CD4-positive, alpha-beta T cell (primary cell): Measurements from ENCODE around the gene MGAT5. TPM values are rescaled to one million over a fixed set of nuclear protein-coding genes. Genes with fewer than 3 reads are reported as not detected.

Experiments used
- ATAC-seq: fragments of 200-7000 bp; cut with Tn5 transposase; one replicate; pipeline ENCODE4 v1.10.0; 2022; ENCODE audit warnings: mild to moderate bottlenecking; ENCODE audit not compliant: poor library complexity
- CTCF ChIA-PET: fragments of 350-600 bp; sonication (Branson Sonifier 250); formaldehyde crosslinking; loops from one replicate; lab custom pipeline; 2021; ENCODE audit warnings: antibody characterized with exemption, inconsistent platforms; lab: Charles Lee
- POLR2A ChIA-PET: fragments of 350-600 bp; sonication (Branson Sonifier 250); formaldehyde crosslinking; loops from one replicate; lab custom pipeline; 2021; ENCODE audit warnings: antibody characterized with exemption, inconsistent platforms; lab: Charles Lee
- DNase-seq, 14 experiments: peaks; one replicate each; pipeline ENCODE4 v3.0.0-alpha.2; 2013 to 2020; ENCODE audit warnings: mixed read lengths in 2 of 14
- H3K27ac ChIP-seq, 2 donors: one replicate each; pipeline versions ENCODE4 v1.5.1 to v1.7.0; 2013; ENCODE audit warnings: low read length in 2 of 2, low read depth in 1 of 2, mild to moderate bottlenecking in 1 of 2
- H3K27me3 ChIP-seq, 2 experiments: 1 replicate in 1 of 2; 2 replicates in 1 of 2; pipeline versions ENCODE4 v1.6.1 to v1.7.0; 2013; ENCODE audit warnings: low read length in 2 of 2, control low read depth in 1 of 2, mild to moderate bottlenecking in 1 of 2, moderate library complexity in 1 of 2; ENCODE audit not compliant: insufficient read depth in 2 of 2, control insufficient read depth in 1 of 2
- H3K36me3 ChIP-seq: one replicate; pipeline ENCODE4 v1.6.1; 2013; ENCODE audit warnings: low read length, control low read depth; ENCODE audit not compliant: insufficient read depth
- H3K4me1 ChIP-seq: one replicate; pipeline ENCODE4 v1.6.1; 2013; ENCODE audit warnings: low read length, control low read depth; ENCODE audit not compliant: insufficient read depth
- H3K4me3 ChIP-seq: one replicate; pipeline ENCODE4 v1.5.1; 2013; ENCODE audit warnings: mild to moderate bottlenecking, low read length, moderate library complexity
- H3K9me3 ChIP-seq, 2 experiments: 1 replicate in 1 of 2; 2 replicates in 1 of 2; pipeline versions ENCODE4 v1.6.1 to v1.7.0; 2013; ENCODE audit warnings: low read length in 2 of 2, mild to moderate bottlenecking in 2 of 2, control low read depth in 1 of 2, moderate library complexity in 1 of 2; ENCODE audit not compliant: control insufficient read depth in 1 of 2, insufficient read depth in 1 of 2
- H3K27ac Mint-ChIP-seq: one replicate; pipeline ENCODE4 v1.8.0; 2020; ENCODE audit warnings: mixed read lengths
- H3K27me3 Mint-ChIP-seq: one replicate; pipeline ENCODE4 v1.8.0; 2021; ENCODE audit warnings: mixed read lengths
- H3K36me3 Mint-ChIP-seq: one replicate; pipeline ENCODE4 v1.8.0; 2021; ENCODE audit warnings: low read depth, mixed read lengths
- H3K4me1 Mint-ChIP-seq: one replicate; pipeline ENCODE4 v1.8.0; 2021; ENCODE audit warnings: low read depth, mixed read lengths
- H3K4me3 Mint-ChIP-seq: one replicate; pipeline ENCODE4 v1.8.0; 2020; ENCODE audit warnings: mild to moderate bottlenecking, mixed read lengths
- H3K9me3 Mint-ChIP-seq: one replicate; pipeline ENCODE4 v1.8.0; 2020; ENCODE audit warnings: mixed read lengths
- intact Hi-C, 2 experiments: fragments of 100-400 bp; cut with DNase I in 1 of 2; cut with micrococcal nuclease in 1 of 2; formaldehyde crosslinking; loops; one replicate each; pipeline versions ENCODE4 v1.15.1 to v1.9.0; 2023 to 2025; cut with DNase I, micrococcal nuclease
- total RNA-seq, 174 experiments: library from RNA in 2 of 174; stranded (reverse) in 2 of 174; gene quantifications; one replicate each; pipeline ENCODE4 v1.2.3 and lab custom pipeline; 2021 to 2026
- TF ChIP-seq, protein P1 (sequence below): fragments of 200-600 bp; IDR thresholded peaks from one replicate; pipeline ENCODE4 v1.8.0; 2022; ENCODE audit warnings: antibody characterized with exemption, mild to moderate bottlenecking

The MGAT5 gene
- total RNA-seq, 2 experiments from 2014 or later, result 77.5 to 77.8 TPM

DNA sequence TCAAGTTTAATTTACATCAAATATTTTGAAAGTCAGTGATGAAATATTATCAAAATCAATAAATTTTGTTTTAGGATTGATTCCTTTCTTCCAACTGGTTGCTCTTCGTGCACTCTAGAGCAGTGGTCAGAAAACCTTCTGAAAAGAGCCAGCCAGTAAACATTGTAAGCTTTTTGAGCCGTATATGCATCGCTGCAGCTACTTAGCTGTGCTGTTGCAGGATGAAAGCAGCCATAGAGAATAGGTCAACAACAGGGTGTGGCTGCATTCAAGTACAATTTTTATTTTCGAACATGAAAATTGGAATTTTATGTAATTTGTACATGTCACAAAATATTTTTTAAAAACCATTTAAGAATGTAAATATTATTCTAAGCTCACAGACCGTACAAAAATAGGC is 94.9 kb downstream of the MGAT5 start:
- Histone ChIP-seq H3K4me3 (no peak overlapping the region), H3K9me3 (no peaks in the 10 kb centered on the region), H3K4me1 (no peaks in the 10 kb centered on the region), H3K27ac (no peak overlapping the region), H3K27me3 (no peaks in the 10 kb centered on the region), H3K36me3 (peaks cover 46% of the 10 kb centered on the region)
- TF ChIP-seq, protein P1, sequence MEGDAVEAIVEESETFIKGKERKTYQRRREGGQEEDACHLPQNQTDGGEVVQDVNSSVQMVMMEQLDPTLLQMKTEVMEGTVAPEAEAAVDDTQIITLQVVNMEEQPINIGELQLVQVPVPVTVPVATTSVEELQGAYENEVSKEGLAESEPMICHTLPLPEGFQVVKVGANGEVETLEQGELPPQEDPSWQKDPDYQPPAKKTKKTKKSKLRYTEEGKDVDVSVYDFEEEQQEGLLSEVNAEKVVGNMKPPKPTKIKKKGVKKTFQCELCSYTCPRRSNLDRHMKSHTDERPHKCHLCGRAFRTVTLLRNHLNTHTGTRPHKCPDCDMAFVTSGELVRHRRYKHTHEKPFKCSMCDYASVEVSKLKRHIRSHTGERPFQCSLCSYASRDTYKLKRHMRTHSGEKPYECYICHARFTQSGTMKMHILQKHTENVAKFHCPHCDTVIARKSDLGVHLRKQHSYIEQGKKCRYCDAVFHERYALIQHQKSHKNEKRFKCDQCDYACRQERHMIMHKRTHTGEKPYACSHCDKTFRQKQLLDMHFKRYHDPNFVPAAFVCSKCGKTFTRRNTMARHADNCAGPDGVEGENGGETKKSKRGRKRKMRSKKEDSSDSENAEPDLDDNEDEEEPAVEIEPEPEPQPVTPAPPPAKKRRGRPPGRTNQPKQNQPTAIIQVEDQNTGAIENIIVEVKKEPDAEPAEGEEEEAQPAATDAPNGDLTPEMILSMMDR, result no peak
- ChIA-PET POLR2A (interaction anchor here (1.7 kb wide), 1 partner anchor 39 kb away, joined by 4 read pairs; no protein-coding TSS in a partner anchor), CTCF (interaction anchor here (1.5 kb wide), 1 partner anchor 63 kb away, joined by 3 read pairs; no protein-coding TSS in a partner anchor)
- no peaks in the 10 kb centered on the region for H3K27me3 Mint-ChIP-seq
- intact Hi-C loops, result no loop called here
- no peak overlapping the region for H3K4me3 Mint-ChIP-seq
- DNase-seq (no peak), ATAC-seq (no peak)
- H3K4me1 Mint-ChIP-seq, result peaks cover 6% of the 10 kb centered on the region
- no peak overlapping the region for H3K27ac Mint-ChIP-seq
- H3K36me3 Mint-ChIP-seq, result peaks cover 83% of the 10 kb centered on the region
- no peaks in the 10 kb centered on the region for H3K9me3 Mint-ChIP-seq

DNA sequence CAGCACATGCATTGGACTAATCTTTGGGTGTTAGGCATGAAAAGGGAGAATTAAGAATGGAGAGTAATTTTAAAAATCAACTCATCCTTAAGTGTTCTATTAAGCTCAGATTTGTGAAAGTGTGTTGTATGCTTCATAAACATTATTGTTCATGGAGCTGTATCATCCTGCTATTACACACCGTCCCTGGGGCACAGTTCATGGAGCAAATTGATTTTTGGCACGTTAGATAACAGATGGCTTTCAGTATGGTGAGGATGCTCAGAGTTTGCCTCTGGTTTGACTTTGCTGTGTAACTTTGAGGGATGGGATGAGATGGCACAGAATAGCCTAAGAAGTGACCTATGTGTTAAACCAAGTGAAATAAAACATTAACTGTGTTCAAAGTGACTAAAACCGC is 97.1 kb downstream of the MGAT5 start:
- intact Hi-C loops, result no loop called here
- Mint-ChIP-seq H3K9me3 (no peaks in the 10 kb centered on the region), H3K4me1 (peaks cover 6% of the 10 kb centered on the region), H3K36me3 (peaks cover 86% of the 10 kb centered on the region), H3K27me3 (no peaks in the 10 kb centered on the region), H3K27ac (no peak overlapping the region), H3K4me3 (no peak overlapping the region)
- DNase-seq, result no peak
- Histone ChIP-seq H3K4me3 (no peak overlapping the region), H3K9me3 (no peaks in the 10 kb centered on the region), H3K27me3 (no peaks in the 10 kb centered on the region), H3K36me3 (peaks cover 48% of the 10 kb centered on the region), H3K4me1 (no peaks in the 10 kb centered on the region), H3K27ac (no peak overlapping the region)
- ATAC-seq, result no peak
- CTCF ChIA-PET, result no interaction called here
- POLR2A ChIA-PET, result no interaction called here
- TF ChIP-seq, protein P1, result no peak

DNA sequence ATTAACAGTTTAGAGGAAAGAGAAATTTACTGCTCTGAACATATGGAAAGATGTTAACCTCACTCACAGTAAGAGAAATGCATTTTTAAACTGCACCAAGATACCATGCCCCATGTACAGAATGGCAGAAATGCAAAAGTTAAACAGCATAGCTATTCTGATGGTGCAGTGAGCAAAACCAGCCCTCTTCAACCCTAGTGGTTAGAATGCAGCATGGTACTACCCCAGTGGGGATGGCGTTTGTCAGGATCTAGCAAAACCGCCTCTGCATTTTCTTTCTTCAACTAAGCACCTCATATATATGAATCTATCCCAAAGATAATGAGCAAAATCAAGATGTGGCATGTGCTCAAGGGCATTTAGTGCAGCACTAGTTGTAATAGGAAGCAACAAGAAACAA is 98.0 kb downstream of the MGAT5 start:
- Mint-ChIP-seq H3K27ac (no peak overlapping the region), H3K4me1 (peaks cover 6% of the 10 kb centered on the region), H3K27me3 (no peaks in the 10 kb centered on the region), H3K36me3 (peaks cover 88% of the 10 kb centered on the region), H3K9me3 (no peaks in the 10 kb centered on the region), H3K4me3 (no peak overlapping the region)
- Histone ChIP-seq H3K27me3 (no peaks in the 10 kb centered on the region), H3K27ac (no peak overlapping the region), H3K4me3 (no peak overlapping the region), H3K4me1 (no peaks in the 10 kb centered on the region), H3K9me3 (no peaks in the 10 kb centered on the region), H3K36me3 (peaks cover 54% of the 10 kb centered on the region)
- DNase-seq, result no peak
- no peak for ATAC-seq
- intact Hi-C loops, result no loop called here
- TF ChIP-seq, protein P1, result no peak
- POLR2A ChIA-PET, result interaction anchor here (1.1 kb wide), 1 partner anchor 69 kb away, joined by 4 read pairs; no protein-coding TSS in a partner anchor
- CTCF ChIA-PET, result no interaction called here
